Activated CD8-positive, alpha-beta memory T cell treated with anti-CD3 and anti-CD28 coated beads for 4 hours (primary cell): Measurements from ENCODE around the gene ARFGAP2.
"Not testable (repeated sequence)": the region's sequence is repeated elsewhere in the genome, so short reads cannot be mapped to it uniquely, and the experiment has no call there.

Experiments
- DNase-seq, 2 donors: peaks; one replicate each; pipeline ENCODE4 v3.0.0-alpha.2; 2020; ENCODE audit warnings: low read depth in 2 of 2

ARFGAP2 gene

GRCh38 chr11:47176328-47177228 is at the start of gene ARFGAP2:
Gene ARFGAP2, minus strand, starts transcription at chr11:47176879. Its CDS starts 26 bp downstream, at chr11:47176853.
- DNase-seq: peak; percentile 90 to 91

GRCh38 chr11:47225552-47226400 is 49.1 kb upstream of the ARFGAP2 start:
- DNase-seq: no peak

- no peak for DNase-seq
Measured at GRCh38 chr11:47222696-47223095, 46.0 kb upstream of the ARFGAP2 start.

GRCh38 chr11:47220401-47220821 is 43.7 kb upstream of the ARFGAP2 start:
- DNase-seq: no peak

- peak; percentile 37 to 64 for DNase-seq
Measured at GRCh38 chr11:47216121-47216798, 39.6 kb upstream of the ARFGAP2 start.

GRCh38 chr11:47215366-47215910 is 38.8 kb upstream of the ARFGAP2 start:
- no peak for DNase-seq

- peak; percentile 55 to 68 for DNase-seq
Measured at GRCh38 chr11:47213950-47214565, 37.4 kb upstream of the ARFGAP2 start.

GRCh38 chr11:47212938-47213337 is 36.3 kb upstream of the ARFGAP2 start:
- no peak for DNase-seq

GRCh38 chr11:47208628-47209027 is 31.9 kb upstream of the ARFGAP2 start:
- no peak for DNase-seq

- DNase-seq: not testable (repeated sequence)
Measured at GRCh38 chr11:47208008-47208552, 31.4 kb upstream of the ARFGAP2 start.

GRCh38 chr11:47207459-47207858 is 30.8 kb upstream of the ARFGAP2 start:
- no peak for DNase-seq

GRCh38 chr11:47206577-47206976 is 29.9 kb upstream of the ARFGAP2 start:
- not testable (repeated sequence) for DNase-seq

GRCh38 chr11:47204637-47204989 is 27.9 kb upstream of the ARFGAP2 start:
- no peak for DNase-seq

GRCh38 chr11:47202576-47202975 is 25.9 kb upstream of the ARFGAP2 start:
- no peak for DNase-seq

GRCh38 chr11:47201015-47201414 is 24.3 kb upstream of the ARFGAP2 start:
- no peak for DNase-seq

- not testable (repeated sequence) for DNase-seq
Measured at GRCh38 chr11:47198161-47198560, 21.5 kb upstream of the ARFGAP2 start.

- DNase-seq: no peak
Measured at GRCh38 chr11:47192111-47192510, 15.4 kb upstream of the ARFGAP2 start.

- DNase-seq: not testable (repeated sequence)
Measured at GRCh38 chr11:47191137-47191536, 14.5 kb upstream of the ARFGAP2 start.

GRCh38 chr11:47189100-47189834 is 12.6 kb upstream of the ARFGAP2 start:
- DNase-seq: no peak

- no peak for DNase-seq
Measured at GRCh38 chr11:47188259-47188658, 11.6 kb upstream of the ARFGAP2 start.
